ENCODE data around the gene NCF1.
"Not testable (repeated sequence)": the region's sequence is repeated elsewhere in the genome, so short reads cannot be mapped to it uniquely, and the experiment has no call there.

DNA sequence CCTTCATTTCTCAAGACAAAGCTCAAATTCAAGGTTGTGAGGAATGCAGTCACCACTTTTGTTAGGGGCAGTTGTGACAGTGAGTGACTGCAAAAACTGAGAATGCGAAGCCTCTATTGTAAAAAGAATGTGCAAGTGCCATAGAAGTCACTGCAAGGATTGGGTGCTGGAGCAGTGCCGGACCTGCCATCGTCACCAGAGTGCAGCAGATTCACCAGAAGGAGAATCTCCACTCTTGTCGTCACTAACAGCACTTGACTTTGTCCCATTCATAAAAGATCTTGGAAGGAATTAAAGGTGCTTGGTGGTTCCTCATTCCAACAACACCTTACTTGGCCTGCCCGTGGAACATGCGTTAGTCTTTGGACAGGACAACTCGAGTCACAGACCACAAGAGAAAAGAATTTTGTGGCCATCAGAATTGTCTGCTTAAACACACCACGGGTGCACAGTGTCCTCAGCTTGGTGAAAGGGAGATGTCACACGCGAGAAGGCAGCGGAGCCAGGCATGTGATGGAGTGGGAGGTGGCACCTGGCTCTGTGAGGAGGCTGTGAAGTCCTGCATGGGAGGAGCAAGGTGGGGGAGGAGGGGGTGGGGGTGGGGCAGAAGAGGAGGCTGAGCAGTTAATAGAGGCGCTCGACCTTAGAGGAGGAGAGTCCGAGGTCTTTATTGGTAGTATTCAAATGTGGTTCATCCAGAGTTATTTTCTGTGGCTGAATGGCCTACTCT lies 33.7 kb upstream of the NCF1 start:
- TF ChIP-seq, protein P1, sequence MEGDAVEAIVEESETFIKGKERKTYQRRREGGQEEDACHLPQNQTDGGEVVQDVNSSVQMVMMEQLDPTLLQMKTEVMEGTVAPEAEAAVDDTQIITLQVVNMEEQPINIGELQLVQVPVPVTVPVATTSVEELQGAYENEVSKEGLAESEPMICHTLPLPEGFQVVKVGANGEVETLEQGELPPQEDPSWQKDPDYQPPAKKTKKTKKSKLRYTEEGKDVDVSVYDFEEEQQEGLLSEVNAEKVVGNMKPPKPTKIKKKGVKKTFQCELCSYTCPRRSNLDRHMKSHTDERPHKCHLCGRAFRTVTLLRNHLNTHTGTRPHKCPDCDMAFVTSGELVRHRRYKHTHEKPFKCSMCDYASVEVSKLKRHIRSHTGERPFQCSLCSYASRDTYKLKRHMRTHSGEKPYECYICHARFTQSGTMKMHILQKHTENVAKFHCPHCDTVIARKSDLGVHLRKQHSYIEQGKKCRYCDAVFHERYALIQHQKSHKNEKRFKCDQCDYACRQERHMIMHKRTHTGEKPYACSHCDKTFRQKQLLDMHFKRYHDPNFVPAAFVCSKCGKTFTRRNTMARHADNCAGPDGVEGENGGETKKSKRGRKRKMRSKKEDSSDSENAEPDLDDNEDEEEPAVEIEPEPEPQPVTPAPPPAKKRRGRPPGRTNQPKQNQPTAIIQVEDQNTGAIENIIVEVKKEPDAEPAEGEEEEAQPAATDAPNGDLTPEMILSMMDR (conservative IDR thresholded peaks at IDR 0.05 in 1 of 2, IDR thresholded peaks at IDR 0.05 in 1 of 2; ENCODE audit: extremely low read depth in 1 of 2, insufficient read depth in 1 of 2, low read depth in 1 of 2, low read length in 2 of 2): not testable (repeated sequence)
- TF ChIP-seq EZH2 (IDR thresholded peaks at IDR 0.05; ENCODE audit: borderline replicate concordance, low read length): not testable (repeated sequence)
